GM18873 (cell line): ENCODE results near the gene NEFH.

Experiments used
- ATAC-seq: cut with Tn5 transposase; IDR thresholded peaks from one replicate; pipeline ENCODE4 v1.9.1; 2021; ENCODE audit warnings: mild to moderate bottlenecking, moderate library complexity, moderate number of reproducible peaks; ENCODE audit not compliant: unreplicated experiment, low FRiP score

NEFH gene

DNA sequence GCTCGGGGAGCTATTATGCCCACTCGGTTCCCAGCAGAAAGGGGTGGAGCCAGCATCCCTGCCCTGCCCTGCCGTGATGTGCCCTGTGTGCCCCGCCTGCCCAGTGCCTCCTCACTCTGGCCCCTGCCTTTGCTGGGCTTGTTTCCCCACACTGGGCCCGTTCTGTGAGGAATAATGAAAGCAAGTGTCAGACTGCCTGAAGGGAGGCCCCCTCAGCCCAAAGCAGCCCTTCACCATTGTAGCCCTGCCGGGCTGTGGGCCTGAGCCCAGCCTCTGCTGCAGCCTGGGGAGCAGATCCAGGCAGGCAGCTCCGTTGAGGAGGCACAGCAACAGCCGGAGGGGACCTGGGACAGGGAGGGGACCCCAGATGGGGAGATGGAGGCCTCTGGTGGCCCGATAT lies 20.2 kb upstream of the NEFH start:
- no peak for ATAC-seq

DNA sequence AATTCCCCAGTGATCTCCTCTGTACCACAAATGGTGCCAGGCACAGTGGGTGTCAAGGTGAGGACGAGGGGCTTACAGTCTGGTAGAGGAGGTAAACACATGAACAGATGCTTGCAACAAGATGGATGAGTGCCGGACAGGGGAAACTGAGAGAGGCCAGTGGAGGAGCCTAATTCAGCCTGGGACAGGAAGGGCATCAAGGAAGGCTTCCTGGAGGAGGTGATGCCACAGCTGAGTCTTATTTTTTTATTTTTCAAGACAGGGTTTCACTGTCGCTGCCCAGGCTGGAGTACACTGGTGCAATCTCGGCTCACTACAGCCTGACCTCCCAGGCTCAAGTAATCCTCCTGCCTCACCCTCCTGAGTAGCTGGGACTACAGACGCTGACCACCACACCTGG lies 18.8 kb upstream of the NEFH start:
- no peak for ATAC-seq

DNA sequence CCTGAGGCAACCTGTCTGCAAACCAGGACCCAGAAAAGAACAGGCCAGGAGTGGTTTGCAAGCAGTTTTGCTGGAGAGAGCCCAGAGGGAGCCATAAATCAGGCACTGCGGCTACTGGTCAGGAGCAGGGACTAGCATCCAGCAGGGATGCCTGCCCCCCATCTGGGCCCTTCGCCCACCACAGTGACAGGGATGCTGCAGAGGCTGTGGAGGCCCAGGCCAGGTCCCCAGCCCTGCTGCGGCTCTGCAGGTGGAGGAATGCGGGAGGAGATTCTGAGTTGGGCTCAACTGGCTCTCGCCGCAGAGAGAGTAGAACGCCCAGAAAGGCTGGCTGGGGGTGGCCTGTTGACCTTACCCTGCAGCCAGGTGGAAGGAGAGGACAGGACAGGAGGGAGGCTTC lies 16.4 kb upstream of the NEFH start:
- ATAC-seq = no peak

DNA sequence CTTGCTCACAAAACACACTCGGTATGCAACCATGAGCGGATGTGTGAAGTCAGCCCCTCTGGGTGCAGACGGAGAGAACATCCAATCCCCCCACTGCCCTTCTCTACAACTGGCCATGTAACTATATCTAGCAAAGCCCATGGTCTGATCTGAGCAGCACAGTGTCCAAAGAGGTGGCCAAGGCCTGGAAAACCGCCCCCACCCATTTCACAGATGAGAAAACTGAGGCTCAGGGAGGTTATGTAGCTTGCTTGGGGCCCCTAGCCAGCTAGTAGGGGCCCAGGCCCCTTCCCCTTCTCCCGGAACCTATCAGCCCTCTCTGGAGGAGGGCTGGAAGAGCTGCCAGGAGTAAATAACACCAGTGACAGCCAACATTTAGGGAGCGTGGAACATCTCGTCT lies 15.4 kb upstream of the NEFH start:
- ATAC-seq = no peak

DNA sequence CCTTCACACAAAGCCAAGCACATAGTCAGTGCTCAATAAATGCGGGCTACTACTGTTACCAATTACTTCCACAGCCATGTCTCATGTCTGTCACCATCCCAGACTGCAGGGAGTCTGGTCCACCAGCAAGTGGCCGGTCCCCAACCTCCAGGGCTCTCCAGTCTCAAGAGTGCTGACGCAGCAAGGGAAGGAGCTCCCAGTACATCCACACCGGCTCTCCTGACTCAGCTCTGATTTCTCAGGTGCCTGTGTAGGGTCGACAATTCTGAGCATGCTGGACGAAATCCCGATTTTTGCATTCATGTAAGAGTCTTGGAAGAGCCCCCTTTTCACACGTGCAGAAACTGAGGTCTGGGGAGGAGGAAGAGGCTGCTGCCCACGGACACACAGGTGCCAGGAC lies 10.3 kb upstream of the NEFH start:
- ATAC-seq = no peak

DNA sequence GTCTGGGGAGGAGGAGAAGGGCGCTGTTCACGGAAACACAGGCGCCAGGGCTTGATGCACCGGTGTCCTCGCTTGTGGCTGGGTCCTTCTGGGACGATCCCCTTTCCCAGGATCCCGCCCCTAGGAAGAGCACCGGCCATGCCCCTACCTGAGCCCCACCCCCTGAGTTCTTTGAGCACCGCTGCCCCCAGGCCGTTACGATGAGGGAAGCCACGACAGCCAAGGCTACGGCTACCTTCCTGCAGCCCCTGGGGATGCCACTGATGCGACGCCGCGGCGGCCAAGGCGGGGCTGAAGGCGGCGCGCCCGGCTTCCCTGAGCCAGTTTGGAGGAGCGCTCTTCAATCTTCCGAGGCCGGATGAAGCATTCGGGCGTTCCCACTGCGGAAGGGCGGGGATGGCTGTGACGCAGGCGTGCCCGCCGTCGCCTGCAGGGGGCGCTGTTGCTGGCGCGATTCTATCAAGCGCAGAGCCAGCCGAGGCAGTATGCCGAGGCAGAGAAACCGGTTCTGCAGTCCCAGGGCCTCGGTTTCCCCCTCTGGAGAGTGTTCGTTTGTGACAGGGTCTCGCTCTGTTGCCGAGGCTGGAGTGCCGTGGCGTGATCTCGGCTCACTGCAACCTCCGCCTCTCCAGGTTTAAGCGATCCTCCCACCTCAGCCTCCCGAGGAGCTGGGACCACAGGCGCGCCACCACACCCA lies 9.7 kb upstream of the NEFH start:
- no peak for ATAC-seq

DNA sequence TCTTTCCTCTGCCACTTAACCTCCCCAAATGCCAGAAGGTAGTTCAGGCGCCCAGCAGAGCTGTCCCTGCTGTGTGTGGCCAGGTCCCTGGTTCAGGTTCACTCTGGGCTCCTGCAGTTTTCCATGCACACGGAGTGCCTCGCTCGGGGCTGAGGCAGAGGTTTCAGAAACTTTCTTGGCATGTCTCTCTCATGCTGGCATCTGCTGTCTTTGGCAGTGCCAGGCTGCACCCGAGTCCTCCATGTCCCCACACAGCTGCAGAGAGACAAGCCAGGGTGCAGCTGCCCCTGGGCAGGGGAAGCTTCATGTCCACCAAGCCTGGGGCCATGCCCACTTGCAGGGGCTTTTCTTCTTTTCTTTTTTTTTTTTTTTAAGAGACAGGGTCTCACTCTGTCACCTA lies 7.0 kb upstream of the NEFH start:
- ATAC-seq = no peak

DNA sequence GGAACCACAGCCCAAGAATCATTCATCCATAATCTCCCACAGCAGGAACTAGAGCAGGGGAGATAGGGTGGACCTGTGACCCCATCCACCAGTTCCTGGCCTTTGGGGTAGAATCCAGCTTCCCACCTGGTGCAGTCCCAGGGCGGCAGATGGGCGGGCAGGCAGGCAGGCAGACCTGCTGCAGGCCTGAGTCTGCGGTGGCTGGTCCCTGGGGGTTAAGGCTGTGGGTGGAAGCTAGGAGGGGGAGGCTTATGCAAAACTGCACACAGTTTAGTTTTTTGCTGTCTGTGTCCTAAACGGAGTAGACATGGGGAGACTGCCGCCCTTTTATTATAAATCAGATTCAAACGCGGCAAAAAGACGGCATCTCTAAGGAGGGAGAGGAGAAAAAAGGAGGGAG lies 4.5 kb upstream of the NEFH start:
- no peak for ATAC-seq

DNA sequence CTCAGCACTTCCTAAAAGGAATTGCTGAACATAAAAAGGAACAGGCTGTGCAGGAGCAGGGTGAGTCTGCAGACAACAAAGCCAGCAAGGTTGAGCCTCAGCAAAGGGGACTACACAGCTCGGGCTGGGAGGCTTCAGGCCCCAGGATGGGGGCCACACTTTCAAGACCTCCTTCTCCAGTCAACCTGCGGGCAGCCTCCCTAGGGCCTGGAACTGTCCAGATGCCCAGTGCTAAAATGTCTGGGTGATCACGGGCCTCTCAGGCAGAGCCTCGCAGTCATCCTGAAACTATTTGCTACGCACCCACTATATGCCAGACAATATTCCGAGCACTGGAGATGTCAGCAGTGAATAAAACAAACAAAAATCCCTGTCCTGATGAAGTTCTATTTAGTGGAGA lies 3.9 kb upstream of the NEFH start:
- no peak for ATAC-seq

DNA sequence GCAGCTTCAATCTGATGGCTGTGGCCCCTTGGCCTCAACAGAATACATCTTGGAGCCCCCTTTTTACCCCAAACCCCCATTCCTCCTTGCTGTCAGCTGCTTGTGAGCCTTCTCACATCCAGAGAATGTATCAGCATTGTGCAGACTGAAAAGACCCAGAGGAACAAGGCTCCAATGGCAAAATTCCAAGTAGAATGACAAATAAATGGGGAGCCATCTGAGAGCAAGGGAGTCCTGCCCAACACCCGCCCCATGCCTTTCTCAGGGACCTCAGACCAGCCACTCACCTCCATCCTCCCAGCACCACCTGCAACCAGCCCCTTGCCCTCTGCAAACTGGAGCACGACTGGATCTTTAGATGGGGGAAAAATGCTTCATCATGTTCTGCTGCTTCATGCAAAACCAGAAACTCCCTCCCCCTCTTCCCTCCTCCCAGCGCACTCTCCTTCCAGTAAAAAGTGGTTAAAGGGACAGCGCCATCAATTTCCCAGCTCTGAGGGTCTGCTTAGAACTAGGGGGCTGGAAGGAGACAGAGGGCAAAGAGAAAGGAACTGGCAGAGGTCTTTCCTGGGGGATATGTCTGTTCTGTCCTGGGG lies 2.2 kb upstream of the NEFH start:
- ATAC-seq = no peak

DNA sequence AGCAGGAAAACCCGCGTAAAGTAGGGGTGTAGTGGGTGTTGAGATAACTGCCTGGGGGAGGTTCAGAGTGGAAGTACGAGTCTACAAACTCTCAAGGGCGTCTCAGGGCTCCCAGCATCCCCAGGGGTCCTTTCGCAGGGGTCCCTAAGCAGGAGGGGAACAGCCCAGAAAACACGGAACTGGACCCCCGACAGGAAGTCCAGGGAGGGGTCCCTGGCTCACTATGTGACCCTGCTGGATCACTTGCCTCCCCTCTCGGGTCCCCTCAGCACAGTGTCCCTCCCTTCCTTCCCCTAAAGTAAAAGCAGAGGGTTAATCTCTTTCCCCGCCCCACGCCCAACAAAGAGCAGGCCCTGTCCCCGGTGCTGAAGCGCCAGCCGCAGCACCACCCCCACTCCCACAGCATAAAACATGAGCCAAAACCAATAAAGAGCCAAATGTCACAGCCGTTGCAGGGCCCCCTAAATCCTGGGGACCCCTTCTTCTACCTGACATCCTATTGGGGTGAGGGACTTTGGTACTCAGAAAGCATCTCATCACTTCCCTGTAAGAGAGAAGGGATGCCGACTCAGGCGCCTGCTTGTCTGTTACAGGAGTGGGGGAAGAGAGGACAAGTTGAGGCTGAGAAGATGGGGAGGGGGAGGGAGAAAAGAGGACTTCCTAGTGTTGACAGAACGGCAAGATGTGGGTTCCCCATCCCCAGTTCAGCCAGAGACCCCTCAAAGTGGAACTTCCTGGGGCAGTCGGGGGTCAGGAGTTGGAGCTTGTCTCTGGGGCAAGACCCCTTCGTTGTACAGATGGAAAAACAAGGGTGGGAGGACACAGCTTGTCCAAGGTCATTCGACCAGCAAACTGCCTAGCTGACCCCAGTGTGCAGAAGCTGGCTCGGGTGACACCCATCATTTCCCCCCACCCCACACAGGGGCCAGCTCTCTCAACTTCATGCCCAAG lies 1.4 kb upstream of the NEFH start:
- ATAC-seq = no peak

DNA sequence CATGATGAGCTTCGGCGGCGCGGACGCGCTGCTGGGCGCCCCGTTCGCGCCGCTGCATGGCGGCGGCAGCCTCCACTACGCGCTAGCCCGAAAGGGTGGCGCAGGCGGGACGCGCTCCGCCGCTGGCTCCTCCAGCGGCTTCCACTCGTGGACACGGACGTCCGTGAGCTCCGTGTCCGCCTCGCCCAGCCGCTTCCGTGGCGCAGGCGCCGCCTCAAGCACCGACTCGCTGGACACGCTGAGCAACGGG lies 169 bp downstream of the NEFH start:
- ATAC-seq = no peak

DNA sequence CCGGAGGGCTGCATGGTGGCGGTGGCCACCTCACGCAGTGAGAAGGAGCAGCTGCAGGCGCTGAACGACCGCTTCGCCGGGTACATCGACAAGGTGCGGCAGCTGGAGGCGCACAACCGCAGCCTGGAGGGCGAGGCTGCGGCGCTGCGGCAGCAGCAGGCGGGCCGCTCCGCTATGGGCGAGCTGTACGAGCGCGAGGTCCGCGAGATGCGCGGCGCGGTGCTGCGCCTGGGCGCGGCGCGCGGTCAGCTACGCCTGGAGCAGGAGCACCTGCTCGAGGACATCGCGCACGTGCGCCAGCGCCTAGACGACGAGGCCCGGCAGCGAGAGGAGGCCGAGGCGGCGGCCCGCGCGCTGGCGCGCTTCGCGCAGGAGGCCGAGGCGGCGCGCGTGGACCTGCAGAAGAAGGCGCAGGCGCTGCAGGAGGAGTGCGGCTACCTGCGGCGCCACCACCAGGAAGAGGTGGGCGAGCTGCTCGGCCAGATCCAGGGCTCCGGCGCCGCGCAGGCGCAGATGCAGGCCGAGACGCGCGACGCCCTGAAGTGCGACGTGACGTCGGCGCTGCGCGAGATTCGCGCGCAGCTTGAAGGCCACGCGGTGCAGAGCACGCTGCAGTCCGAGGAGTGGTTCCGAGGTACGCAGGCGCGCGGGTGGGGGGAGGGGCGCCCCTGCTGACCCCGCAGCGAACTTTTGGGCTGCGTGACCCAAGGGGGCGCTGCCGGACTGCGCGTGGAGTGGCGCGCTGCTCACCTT lies 670 bp downstream of the NEFH start:
- no peak for ATAC-seq

DNA sequence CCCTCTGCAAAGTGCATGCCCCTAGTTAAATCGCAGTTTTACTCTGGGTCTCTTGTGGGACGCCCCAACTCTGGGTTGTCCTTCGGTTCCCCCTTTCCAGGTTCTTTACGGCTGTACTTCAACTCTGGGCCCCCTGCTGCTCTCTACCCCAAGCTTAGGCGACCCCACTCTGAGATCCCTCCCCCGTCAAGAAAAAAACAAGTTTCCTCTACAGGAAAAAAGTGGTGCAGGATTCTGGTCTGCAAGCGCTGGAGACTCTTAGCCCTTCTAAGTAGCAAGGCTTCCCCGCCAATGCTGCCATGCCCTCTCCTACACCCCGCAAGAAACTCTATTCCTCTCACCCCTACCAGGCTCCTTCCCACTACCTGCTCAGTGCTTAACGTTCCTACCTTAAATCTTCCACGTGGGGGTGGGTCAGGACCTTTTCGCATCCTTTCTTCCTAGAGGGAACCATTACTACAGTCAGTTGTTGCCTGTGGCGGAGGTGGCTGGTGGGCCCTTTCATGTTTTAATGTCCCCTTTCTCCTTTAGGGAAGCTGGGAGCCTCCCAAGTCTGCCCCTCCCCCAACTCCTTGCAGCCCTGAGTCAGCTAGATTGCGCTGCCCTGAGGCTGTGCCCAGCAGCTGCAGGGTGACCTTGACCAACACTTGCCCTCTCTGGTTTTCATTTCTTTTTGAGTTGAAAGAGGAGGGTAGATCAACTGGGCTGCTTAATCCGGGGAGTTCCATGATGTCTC lies 1.4 kb downstream of the NEFH start:
- no peak for ATAC-seq

DNA sequence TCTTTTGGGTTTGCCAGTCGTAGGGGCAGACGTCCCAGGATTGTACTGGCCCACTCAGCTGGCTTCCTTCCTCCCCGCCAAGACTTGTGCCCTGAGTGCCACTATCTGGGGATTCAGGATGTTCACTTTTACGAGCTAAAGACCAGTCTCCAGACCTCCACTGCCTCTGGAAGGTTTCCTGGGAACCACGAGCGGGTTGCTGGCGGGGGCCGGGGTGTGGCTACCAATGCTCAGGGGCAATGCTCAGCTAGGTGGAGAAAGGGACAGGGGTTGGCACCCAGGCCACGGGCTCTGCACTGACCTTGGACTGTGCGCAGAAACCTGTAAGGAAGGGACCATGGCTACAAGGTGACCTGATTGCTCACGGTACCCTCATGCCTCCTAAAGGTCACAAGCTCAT lies 2.2 kb downstream of the NEFH start:
- no peak for ATAC-seq

DNA sequence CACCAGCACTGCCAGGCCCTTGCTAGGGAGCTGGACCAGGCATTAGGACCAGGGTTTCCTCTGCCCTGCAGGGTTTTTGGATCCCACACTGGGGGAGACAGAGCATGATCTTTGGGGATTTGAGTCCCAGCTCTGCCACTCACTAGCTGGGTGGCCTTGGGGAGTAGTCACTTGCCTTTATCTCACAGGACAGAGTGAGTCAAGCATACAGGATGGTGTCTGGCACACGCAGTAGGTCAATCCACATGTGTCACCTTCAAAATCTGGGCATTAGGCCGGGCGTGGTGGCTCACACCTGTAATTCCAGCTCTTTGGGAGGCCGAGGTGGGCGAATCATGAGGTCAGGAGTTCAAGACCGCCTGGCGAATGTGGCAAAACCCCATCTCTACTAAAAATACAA lies 2.7 kb downstream of the NEFH start:
- ATAC-seq = no peak

DNA sequence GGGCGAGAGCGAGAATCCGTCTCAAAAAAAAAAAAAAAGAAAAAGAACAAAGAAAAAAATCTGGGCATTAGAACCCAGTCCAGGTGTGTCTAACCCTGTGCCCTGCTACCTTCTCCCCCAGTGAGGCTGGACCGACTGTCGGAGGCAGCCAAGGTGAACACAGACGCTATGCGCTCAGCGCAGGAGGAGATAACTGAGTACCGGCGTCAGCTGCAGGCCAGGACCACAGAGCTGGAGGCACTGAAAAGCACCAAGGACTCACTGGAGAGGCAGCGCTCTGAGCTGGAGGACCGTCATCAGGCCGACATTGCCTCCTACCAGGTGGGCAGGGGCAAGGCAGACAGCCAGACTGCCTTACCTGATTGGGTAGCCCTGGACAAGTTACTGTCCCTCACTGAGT lies 3.2 kb downstream of the NEFH start:
- no peak for ATAC-seq

DNA sequence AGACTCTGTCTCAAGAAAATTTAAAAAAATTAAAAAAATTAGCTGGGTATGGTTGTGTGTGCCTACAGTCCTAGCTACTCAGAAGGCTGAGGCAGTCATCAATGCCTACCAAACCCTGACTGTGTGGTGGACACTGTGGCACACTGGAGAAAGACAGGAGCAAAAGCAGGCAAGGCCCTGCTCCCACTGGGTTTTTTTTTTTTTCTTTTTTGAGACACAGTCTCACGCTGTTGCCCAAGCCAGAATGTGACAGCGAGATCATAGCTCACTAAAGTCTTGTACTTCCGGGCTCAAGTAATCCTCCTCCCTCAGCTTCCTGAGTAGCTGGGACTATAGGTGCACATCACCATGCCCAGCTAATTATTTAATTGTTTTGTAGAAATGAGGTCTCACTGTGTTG lies 4.6 kb downstream of the NEFH start:
- no peak for ATAC-seq

DNA sequence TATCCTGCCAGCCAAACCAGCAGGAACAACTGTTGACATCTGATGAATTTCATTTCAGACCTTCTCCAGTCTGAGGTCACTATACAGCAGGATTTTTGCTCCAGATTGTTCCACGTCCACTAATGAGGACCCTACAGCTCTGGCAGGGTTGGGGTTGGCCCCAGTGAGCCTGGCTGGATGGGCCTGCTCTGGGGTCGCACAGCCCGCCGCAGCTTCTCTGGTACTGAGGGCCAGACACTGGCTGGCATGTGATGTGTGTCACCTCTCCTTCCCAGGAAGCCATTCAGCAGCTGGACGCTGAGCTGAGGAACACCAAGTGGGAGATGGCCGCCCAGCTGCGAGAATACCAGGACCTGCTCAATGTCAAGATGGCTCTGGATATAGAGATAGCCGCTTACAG lies 5.4 kb downstream of the NEFH start:
- no peak for ATAC-seq

DNA sequence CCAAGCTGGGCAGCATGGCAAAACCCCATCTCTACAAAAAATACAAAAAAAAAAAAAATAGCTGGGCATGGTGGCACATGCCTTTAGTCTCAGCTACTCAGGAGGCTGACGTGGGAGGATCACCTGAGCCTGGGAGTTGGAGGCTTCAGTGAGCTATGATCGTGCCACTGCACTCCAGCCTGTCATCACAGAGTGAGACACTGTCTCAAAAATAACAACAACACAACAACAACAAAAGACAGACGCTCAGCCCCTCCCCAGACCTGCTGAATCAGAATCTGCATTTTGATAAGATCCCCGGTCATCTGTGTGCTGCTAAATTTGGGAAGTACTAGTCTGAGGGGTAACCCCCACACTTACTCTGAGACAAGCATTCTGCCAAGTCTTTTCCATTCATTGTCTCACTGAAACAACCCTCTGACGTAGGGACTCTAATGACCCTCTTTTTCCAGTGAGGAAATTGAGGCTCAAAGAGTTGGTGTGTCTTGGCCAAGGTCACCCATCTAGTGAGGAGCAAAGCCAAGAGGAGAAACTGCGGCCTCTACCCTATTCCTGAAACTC lies 7.5 kb downstream of the NEFH start:
- no peak for ATAC-seq
